Adrenal gland (tissue), 5 donors: Measurements from ENCODE around the gene MED22.

ENCODE experiments used
- CTCF ChIP-seq, 6 experiments: fragments of 450-650 bp in 4 of 6; fragments of 200-600 bp in 2 of 6; sonication (generic) in 1 of 6; IDR thresholded peaks; 1 replicate in 5 of 6; 2 replicates in 1 of 6; pipeline versions ENCODE4 v1.5.1 to v1.8.0; 2016 to 2021; ENCODE audit warnings: antibody characterized with exemption in 6 of 6, mild to moderate bottlenecking in 2 of 6, moderate library complexity in 1 of 6
- POLR2A ChIP-seq, 2 donors: fragments of 450-650 bp; IDR thresholded peaks; one replicate each; pipeline ENCODE4 v1.6.1; 2017; ENCODE audit warnings: antibody characterized with exemption in 2 of 2, mild to moderate bottlenecking in 2 of 2, moderate library complexity in 1 of 2
- donor health status: DM: no; HTN: no; CAD: no.

- TF ChIP-seq CTCF (IDR thresholded peaks at IDR 0.05) (no peak), POLR2A (IDR thresholded peaks at IDR 0.05) (no peak)
Measured at GRCh38 chr9:133369933-133370332, 22.0 kb upstream of the MED22 start.
